GM12873 (cell line): ENCODE data around the gene HAT1.

Source experiments
- TF ChIP-seq, protein P1 (sequence below): IDR thresholded peaks from 2 replicates; pipeline ENCODE4 v1.5.1; 2012; ENCODE audit warnings: low read depth, mild to moderate bottlenecking, moderate library complexity, low read length, control low read depth; ENCODE audit not compliant: insufficient read depth; ENCODE audit errors: missing control alignments

The HAT1 gene

DNA sequence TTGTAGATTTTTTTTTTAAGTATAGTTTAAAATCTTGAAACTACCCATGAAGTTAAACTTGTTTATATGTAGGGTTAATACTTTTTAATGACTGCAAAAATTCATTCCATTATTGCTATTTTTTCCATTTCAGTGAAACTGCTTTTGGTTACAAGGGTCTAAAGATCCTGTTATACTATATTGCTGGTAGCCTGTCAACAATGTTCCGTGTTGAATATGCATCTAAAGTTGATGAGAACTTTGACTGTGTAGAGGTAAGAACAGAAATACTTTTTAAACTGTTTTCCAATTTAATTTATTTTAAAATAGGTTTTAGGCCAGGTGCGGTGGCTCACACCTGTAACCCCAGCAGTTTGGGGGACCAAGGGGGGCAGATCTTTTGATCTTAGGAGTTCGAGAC lies 30.5 kb downstream of the HAT1 start:
- TF ChIP-seq, protein P1, sequence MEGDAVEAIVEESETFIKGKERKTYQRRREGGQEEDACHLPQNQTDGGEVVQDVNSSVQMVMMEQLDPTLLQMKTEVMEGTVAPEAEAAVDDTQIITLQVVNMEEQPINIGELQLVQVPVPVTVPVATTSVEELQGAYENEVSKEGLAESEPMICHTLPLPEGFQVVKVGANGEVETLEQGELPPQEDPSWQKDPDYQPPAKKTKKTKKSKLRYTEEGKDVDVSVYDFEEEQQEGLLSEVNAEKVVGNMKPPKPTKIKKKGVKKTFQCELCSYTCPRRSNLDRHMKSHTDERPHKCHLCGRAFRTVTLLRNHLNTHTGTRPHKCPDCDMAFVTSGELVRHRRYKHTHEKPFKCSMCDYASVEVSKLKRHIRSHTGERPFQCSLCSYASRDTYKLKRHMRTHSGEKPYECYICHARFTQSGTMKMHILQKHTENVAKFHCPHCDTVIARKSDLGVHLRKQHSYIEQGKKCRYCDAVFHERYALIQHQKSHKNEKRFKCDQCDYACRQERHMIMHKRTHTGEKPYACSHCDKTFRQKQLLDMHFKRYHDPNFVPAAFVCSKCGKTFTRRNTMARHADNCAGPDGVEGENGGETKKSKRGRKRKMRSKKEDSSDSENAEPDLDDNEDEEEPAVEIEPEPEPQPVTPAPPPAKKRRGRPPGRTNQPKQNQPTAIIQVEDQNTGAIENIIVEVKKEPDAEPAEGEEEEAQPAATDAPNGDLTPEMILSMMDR: no peak

DNA sequence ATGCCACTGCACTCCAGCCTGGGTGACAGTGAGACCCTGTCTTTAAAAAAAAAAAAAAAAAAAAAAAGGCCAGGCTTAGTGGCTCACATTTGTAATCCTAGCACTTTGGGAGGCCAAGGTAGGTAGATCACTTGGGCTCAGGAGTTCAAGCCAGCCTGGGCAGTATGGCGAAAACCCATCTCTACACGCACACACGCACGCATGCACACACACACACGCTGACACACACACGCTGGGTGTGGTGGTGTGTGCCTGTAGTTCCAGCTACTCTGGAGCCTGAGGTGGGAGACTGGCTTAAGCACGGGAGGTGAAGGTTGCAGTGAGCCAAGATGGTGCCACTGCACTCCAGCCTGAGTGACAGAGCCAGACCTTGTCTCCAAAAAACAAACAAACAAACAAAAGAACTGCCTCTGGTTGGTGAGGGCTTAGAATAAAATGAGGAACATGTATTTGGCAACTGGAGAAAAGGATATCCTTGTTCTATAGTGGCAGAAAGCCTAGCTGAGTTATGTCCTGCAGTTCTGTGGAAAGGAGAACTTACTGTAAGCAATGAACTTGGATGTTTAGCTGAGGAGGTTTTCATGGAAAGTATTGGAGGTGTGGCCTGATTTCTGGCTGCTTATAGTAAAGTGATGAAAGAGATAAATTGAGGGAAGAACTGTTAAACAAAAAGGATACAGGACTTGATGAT lies 34.0 kb downstream of the HAT1 start:
- TF ChIP-seq, protein P1: no peak

DNA sequence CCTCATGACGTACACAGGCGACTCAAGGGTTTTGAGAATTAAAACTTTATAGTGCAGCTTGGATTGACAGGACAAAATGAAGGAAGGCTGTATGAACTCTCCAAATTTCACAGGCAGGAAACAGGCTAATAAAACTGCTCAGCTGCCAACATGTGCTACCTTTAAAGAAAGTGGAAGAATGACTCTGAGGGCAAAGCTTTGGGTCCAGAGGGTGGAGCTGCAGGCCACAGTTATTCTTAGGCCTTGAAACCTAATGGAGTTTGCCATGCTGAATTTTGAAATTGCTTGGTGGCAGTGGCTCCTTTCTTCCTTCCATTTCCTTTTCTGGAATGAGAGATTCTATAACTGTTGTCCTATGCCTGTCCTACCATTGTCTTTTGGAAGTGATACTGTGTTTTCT lies 34.8 kb downstream of the HAT1 start:
- TF ChIP-seq, protein P1: no peak

DNA sequence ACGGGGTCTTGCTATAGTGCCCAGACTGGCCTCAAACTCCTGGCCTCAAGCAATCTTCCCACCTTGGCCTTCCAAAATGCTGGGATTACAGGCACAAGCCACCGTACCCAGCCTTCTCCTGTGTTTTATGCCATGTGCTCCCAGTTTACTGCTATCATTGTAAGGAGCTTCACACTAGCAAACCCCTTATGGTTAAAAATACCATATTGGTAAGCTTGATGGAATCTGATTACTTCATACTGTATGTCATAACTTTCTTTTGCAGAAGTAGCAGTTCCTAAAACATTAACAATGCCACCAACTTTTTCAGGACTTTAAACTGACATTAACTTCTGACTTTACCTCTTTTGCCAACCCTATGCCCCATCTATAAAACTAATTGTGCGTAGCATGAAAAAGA lies 36.2 kb downstream of the HAT1 start:
- TF ChIP-seq, protein P1: no peak

DNA sequence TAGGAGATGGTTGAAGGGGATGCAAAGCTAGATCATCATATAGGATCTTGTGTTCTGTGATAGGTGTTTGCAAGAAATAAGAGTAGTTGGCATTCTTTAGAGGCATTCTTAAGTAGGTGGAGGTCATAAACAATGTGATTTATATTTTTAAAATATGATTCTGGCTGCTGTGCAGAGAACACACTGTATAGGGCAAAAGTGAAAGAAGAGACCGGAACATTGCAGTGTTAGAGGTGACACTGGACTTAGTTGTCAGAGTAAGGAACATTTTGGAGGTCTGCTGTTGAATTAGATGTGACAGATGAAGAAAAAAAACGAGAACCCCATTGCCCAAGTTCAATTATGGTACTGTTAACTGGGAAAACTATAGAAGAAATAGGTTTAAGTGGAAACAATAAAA lies 37.7 kb downstream of the HAT1 start:
- TF ChIP-seq, protein P1: no peak

DNA sequence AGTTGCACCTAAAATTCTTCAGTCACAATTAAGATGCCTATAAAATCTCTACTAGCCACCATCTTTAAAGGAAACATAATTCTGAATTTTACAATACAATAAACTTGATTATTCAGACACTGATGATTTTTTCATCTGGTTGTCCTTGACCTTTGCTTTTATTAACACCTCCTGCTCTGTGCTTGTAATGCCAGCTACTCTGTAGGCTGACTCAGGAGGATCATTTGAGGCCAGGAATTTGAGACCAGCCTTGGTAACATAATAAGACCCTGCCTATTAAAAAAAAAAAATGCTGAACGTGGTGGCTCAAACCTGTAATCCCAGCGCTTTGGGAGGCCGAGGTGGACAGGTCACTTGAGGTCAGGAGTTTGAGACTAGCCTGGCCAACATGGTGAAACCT lies 38.3 kb downstream of the HAT1 start:
- TF ChIP-seq, protein P1: no peak

DNA sequence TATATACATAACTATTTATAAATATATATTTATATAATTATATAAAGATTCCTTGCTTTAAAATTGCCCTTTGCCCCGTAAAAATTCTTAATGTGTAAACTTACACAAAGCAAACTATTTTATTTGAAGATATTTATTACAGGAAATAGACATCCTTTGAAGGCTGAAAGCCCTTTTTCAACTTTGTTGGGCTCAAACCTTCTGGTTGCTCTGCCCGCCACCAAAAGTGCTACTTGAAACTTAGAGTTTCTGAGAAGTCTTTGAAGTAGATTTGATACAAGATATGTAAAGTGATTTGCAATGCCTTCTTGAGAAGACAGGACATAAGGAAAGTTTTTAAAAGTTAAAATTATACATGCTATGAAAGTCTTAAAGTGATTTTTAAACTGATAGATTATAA lies 40.9 kb downstream of the HAT1 start:
- TF ChIP-seq, protein P1: no peak
